ENCODE measurements around the gene PRC1.

Gene PRC1

GRCh38 chr15:90959894-90960293 is 34.4 kb downstream of the PRC1 start:
- no peak for TF ChIP-seq CTCF (IDR thresholded peaks at IDR 0.05; ENCODE audit: low read depth, low read length)
- no peak overlapping the region for H3K4me3 ChIP-seq (ENCODE audit: low read depth, low read length)

DNA sequence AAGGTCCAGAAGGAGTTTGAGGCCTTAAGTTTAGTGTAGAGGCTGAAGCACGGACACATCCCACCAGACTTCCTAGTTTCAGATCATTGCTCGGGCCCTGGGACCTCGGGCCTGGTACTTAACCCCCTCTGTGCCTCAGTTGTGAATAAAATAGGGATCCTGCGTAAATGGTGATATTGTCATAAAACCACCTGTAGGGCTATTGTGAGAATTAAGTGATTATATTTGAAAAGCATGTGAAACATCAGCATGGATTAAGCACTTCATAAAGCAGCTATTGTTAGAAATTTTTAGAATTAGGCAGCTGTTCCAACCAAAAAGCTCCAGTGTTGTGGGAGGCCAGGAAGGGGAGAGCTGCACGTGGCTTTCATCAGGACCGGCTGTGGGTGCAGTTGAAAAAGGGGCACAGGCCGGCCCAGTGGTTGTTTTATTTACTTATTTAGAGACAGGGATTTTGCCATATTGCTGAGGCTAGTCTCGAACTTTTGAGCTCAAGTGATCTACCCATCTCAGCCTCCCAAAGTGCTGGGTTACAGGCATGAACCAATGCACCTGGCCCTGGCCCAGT is 35.2 kb downstream of the PRC1 start:
- H3K4me3 ChIP-seq (ENCODE audit: low read depth, low read length): no peak overlapping the region
- TF ChIP-seq CTCF (IDR thresholded peaks at IDR 0.05; ENCODE audit: low read depth, low read length): no peak

- TF ChIP-seq CTCF (IDR thresholded peaks at IDR 0.05; ENCODE audit: low read depth, low read length): no peak
- H3K4me3 ChIP-seq (ENCODE audit: low read depth, low read length): peak overlapping the region; percentile 59; the same call in 1 of the 2 replicates
Measured at GRCh38 chr15:90957791-90958190, 36.5 kb downstream of the PRC1 start.

GRCh38 chr15:90957031-90957790 is 37.1 kb downstream of the PRC1 start:
- no peak for TF ChIP-seq CTCF (IDR thresholded peaks at IDR 0.05; ENCODE audit: low read depth, low read length)
- H3K4me3 ChIP-seq (ENCODE audit: low read depth, low read length): peak overlapping the region; percentile 59

- peak overlapping the region; percentile 59 for H3K4me3 ChIP-seq (ENCODE audit: low read depth, low read length)
- peak; percentile 94 for TF ChIP-seq CTCF (IDR thresholded peaks at IDR 0.05; ENCODE audit: low read depth, low read length)
Measured at GRCh38 chr15:90956274-90957030, 37.9 kb downstream of the PRC1 start.

GRCh38 chr15:90955624-90956273 is 38.6 kb downstream of the PRC1 start:
- peak overlapping the region; percentile 77 for H3K4me3 ChIP-seq (ENCODE audit: low read depth, low read length)
- TF ChIP-seq CTCF (IDR thresholded peaks at IDR 0.05; ENCODE audit: low read depth, low read length): no peak
